Parathyroid adenoma (tissue), 2 donors: ENCODE data around the gene POLR3A.

Experiments
- H2AFZ ChIP-seq: fragments of 300-600 bp; sonication (generic); one replicate; pipeline ENCODE4 v1.7.0; 2017; ENCODE audit warnings: antibody characterized with exemption, mild to moderate bottlenecking
- H3K27ac ChIP-seq: fragments of 300-600 bp; sonication (generic); one replicate; pipeline ENCODE4 v1.7.0; 2017
- H3K27me3 ChIP-seq: fragments of 300-600 bp; sonication (generic); one replicate; pipeline ENCODE4 v1.7.0; 2017; ENCODE audit warnings: low read length; ENCODE audit not compliant: control insufficient read depth, insufficient read depth
- H3K36me3 ChIP-seq: fragments of 300-600 bp; sonication (generic); one replicate; pipeline ENCODE4 v1.7.0; 2017; ENCODE audit warnings: low read length; ENCODE audit not compliant: control insufficient read depth, insufficient read depth
- H3K4me1 ChIP-seq: fragments of 300-600 bp; sonication (generic); one replicate; pipeline ENCODE4 v1.7.0; 2017; ENCODE audit warnings: control low read depth
- H3K4me2 ChIP-seq: fragments of 300-600 bp; sonication (generic); one replicate; pipeline ENCODE4 v1.7.0; 2017; ENCODE audit warnings: low read length
- H3K4me3 ChIP-seq: fragments of 300-600 bp; sonication (generic); one replicate; pipeline ENCODE4 v1.7.0; 2017; ENCODE audit warnings: low read depth, low read length
- H3K79me2 ChIP-seq: fragments of 300-600 bp; sonication (generic); one replicate; pipeline ENCODE4 v1.7.0; 2017; ENCODE audit warnings: control low read depth
- H3K9ac ChIP-seq: fragments of 300-600 bp; sonication (generic); one replicate; pipeline ENCODE4 v1.7.0; 2017; ENCODE audit warnings: mild to moderate bottlenecking
- H3K9me3 ChIP-seq: fragments of 300-600 bp; sonication (generic); one replicate; pipeline ENCODE4 v1.7.0; 2017; ENCODE audit warnings: low read length; ENCODE audit not compliant: control insufficient read depth
- CTCF ChIP-seq: fragments of 300-600 bp; sonication (generic); IDR thresholded peaks from one replicate; pipeline ENCODE4 v1.7.0; 2017; ENCODE audit warnings: antibody characterized with exemption, mild to moderate bottlenecking
- donor health status: primary hyperparathyroidism.

POLR3A gene

GRCh38 chr10:77964811-77965210, 64.5 kb downstream of the POLR3A start:
- Histone ChIP-seq H3K79me2 (no peaks in the 10 kb centered on the region), H3K36me3 (no peaks in the 10 kb centered on the region), H3K27me3 (no peaks in the 10 kb centered on the region), H3K4me3 (no peak overlapping the region), H3K9ac (no peak overlapping the region), H3K4me1 (peaks cover 11% of the 10 kb centered on the region), H3K27ac (no peak overlapping the region), H3K9me3 (no peaks in the 10 kb centered on the region), H3K4me2 (no peak overlapping the region), H2AFZ (no peak overlapping the region)
- no peak for TF ChIP-seq CTCF

- H3K79me2 ChIP-seq = no peaks in the 10 kb centered on the region
- no peak for TF ChIP-seq CTCF
- H3K4me3 ChIP-seq = no peak overlapping the region
- no peak overlapping the region for H3K4me2 ChIP-seq
- no peaks in the 10 kb centered on the region for H3K9me3 ChIP-seq
- no peak overlapping the region for H3K9ac ChIP-seq
- no peaks in the 10 kb centered on the region for H3K27me3 ChIP-seq
- H2AFZ ChIP-seq = no peak overlapping the region
- no peaks in the 10 kb centered on the region for H3K36me3 ChIP-seq
- H3K4me1 ChIP-seq = peaks cover 2% of the 10 kb centered on the region
- H3K27ac ChIP-seq = no peak overlapping the region
These were observed 65.4 kb downstream of the POLR3A start for GRCh38 chr10:77963901-77964300.

GRCh38 chr10:77962350-77963146, 66.8 kb downstream of the POLR3A start:
- H3K27me3 ChIP-seq = no peaks in the 10 kb centered on the region
- no peak for TF ChIP-seq CTCF
- H2AFZ ChIP-seq = no peak overlapping the region
- H3K4me3 ChIP-seq = no peak overlapping the region
- H3K27ac ChIP-seq = no peak overlapping the region
- H3K36me3 ChIP-seq = no peaks in the 10 kb centered on the region
- no peaks in the 10 kb centered on the region for H3K4me1 ChIP-seq
- no peaks in the 10 kb centered on the region for H3K79me2 ChIP-seq
- H3K9me3 ChIP-seq = no peaks in the 10 kb centered on the region
- no peak overlapping the region for H3K9ac ChIP-seq
- H3K4me2 ChIP-seq = no peak overlapping the region

- H3K9me3 ChIP-seq = no peaks in the 10 kb centered on the region
These were observed 67.6 kb downstream of the POLR3A start for GRCh38 chr10:77961668-77962067.

More at GRCh38 chr10:77961668-77962067, 67.6 kb downstream of the POLR3A start:
- Histone ChIP-seq H3K9ac (no peak overlapping the region), H2AFZ (no peak overlapping the region), H3K4me1 (no peaks in the 10 kb centered on the region), H3K36me3 (no peaks in the 10 kb centered on the region), H3K4me3 (no peak overlapping the region), H3K27ac (no peak overlapping the region), H3K4me2 (no peak overlapping the region), H3K27me3 (no peaks in the 10 kb centered on the region), H3K79me2 (no peaks in the 10 kb centered on the region)
- TF ChIP-seq CTCF = no peak
